Neural cell (in vitro differentiated cells): ENCODE results near the gene PKHD1.

Source experiments
- EP300 ChIP-seq: fragments of 450-650 bp; conservative IDR thresholded peaks from 2 replicates; pipeline ENCODE4 v1.6.1; 2014; ENCODE audit warnings: antibody characterized with exemption, mild to moderate bottlenecking, moderate library complexity; ENCODE audit not compliant: poor library complexity, severe bottlenecking
- EZH2 ChIP-seq: fragments of 200-600, 300-800 bp; shearing (Covaris generic), sonication (generic); IDR thresholded peaks from 2 replicates; pipeline ENCODE4 v1.6.1; 2014; ENCODE audit warnings: antibody characterized with exemption, low read length, borderline replicate concordance, mild to moderate bottlenecking; ENCODE audit not compliant: insufficient read depth, poor library complexity, severe bottlenecking
- TF ChIP-seq, protein P1 (sequence below): fragments of 450-650 bp; IDR thresholded peaks from 2 replicates; pipeline ENCODE4 v1.5.1; 2014; ENCODE audit warnings: antibody characterized with exemption, mild to moderate bottlenecking, moderate library complexity; ENCODE audit not compliant: poor library complexity, severe bottlenecking

DNA sequence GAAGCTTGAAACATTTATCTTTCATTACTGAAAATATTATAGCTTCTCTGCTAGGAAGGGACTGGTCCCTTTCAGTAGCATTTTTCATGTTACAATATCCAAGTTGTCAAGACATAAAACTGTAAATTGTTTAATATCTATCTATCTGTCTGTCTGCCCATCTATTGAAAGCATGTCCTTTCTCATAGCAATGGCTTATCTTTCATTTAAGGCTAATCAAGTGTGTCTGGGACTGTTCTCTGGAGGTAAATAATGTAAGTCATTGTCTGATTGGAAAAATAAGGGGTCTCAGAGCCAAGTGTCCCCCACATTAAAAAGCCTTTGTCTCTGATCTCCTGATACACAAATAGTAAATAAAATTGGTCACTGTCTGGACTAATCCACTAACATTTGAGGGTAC is 135.5 kb downstream of the PKHD1 start:
- TF ChIP-seq, protein P1, sequence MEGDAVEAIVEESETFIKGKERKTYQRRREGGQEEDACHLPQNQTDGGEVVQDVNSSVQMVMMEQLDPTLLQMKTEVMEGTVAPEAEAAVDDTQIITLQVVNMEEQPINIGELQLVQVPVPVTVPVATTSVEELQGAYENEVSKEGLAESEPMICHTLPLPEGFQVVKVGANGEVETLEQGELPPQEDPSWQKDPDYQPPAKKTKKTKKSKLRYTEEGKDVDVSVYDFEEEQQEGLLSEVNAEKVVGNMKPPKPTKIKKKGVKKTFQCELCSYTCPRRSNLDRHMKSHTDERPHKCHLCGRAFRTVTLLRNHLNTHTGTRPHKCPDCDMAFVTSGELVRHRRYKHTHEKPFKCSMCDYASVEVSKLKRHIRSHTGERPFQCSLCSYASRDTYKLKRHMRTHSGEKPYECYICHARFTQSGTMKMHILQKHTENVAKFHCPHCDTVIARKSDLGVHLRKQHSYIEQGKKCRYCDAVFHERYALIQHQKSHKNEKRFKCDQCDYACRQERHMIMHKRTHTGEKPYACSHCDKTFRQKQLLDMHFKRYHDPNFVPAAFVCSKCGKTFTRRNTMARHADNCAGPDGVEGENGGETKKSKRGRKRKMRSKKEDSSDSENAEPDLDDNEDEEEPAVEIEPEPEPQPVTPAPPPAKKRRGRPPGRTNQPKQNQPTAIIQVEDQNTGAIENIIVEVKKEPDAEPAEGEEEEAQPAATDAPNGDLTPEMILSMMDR = no peak
- TF ChIP-seq EP300 (no peak), EZH2 (no peak)
